ENCODE results near the gene DYNLL1. TPM values are rescaled to one million over a fixed set of nuclear protein-coding genes. Genes with fewer than 3 reads are reported as not detected.

Gene DYNLL1
- total and polyA plus RNA-seq, 2 of the 13 experiments (the other 11 are each of a cell fraction or from before 2014, with no cell fraction given) = 271 to 294 TPM

- TF ChIP-seq, protein P1, sequence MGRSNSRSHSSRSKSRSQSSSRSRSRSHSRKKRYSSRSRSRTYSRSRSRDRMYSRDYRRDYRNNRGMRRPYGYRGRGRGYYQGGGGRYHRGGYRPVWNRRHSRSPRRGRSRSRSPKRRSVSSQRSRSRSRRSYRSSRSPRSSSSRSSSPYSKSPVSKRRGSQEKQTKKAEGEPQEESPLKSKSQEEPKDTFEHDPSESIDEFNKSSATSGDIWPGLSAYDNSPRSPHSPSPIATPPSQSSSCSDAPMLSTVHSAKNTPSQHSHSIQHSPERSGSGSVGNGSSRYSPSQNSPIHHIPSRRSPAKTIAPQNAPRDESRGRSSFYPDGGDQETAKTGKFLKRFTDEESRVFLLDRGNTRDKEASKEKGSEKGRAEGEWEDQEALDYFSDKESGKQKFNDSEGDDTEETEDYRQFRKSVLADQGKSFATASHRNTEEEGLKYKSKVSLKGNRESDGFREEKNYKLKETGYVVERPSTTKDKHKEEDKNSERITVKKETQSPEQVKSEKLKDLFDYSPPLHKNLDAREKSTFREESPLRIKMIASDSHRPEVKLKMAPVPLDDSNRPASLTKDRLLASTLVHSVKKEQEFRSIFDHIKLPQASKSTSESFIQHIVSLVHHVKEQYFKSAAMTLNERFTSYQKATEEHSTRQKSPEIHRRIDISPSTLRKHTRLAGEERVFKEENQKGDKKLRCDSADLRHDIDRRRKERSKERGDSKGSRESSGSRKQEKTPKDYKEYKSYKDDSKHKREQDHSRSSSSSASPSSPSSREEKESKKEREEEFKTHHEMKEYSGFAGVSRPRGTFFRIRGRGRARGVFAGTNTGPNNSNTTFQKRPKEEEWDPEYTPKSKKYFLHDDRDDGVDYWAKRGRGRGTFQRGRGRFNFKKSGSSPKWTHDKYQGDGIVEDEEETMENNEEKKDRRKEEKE (IDR thresholded peaks at IDR 0.05) = no peak
- TF ChIP-seq ZNF629 (CRISPR knock-in tag; conservative IDR thresholded peaks at IDR 0.05) = no peak
- TF ChIP-seq, protein P2, sequence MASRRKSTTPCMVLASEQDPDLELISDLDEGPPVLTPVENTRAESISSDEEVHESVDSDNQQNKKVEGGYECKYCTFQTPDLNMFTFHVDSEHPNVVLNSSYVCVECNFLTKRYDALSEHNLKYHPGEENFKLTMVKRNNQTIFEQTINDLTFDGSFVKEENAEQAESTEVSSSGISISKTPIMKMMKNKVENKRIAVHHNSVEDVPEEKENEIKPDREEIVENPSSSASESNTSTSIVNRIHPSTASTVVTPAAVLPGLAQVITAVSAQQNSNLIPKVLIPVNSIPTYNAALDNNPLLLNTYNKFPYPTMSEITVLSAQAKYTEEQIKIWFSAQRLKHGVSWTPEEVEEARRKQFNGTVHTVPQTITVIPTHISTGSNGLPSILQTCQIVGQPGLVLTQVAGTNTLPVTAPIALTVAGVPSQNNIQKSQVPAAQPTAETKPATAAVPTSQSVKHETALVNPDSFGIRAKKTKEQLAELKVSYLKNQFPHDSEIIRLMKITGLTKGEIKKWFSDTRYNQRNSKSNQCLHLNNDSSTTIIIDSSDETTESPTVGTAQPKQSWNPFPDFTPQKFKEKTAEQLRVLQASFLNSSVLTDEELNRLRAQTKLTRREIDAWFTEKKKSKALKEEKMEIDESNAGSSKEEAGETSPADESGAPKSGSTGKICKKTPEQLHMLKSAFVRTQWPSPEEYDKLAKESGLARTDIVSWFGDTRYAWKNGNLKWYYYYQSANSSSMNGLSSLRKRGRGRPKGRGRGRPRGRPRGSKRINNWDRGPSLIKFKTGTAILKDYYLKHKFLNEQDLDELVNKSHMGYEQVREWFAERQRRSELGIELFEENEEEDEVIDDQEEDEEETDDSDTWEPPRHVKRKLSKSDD (CRISPR knock-in tag; IDR thresholded peaks at IDR 0.05; ENCODE audit: low read depth) = 0 out of 2 replicates have a peak, but pooled peaks have one; percentile 46
- TF ChIP-seq BRF2 (CRISPR knock-in tag; IDR thresholded peaks at IDR 0.05) = no peak
- TF ChIP-seq KMT2B (CRISPR knock-in tag; IDR thresholded peaks at IDR 0.05) = peak; percentile 65
- TF ChIP-seq HINFP (CRISPR knock-in tag; IDR thresholded peaks at IDR 0.05; ENCODE audit: low read depth) = no peak
- no peak for TF ChIP-seq TP53 (CRISPR knock-in tag; conservative IDR thresholded peaks at IDR 0.05)
- peak; percentile 70; the same call in 1 of the 2 replicates for TF ChIP-seq REPIN1 (CRISPR knock-in tag; IDR thresholded peaks at IDR 0.05; ENCODE audit: borderline replicate concordance, low read depth)
- peak; percentile 61; the same call in 1 of the 2 replicates for TF ChIP-seq ZNF891 (CRISPR knock-in tag; IDR thresholded peaks at IDR 0.05)
- TF ChIP-seq KDM3A (CRISPR knock-in tag; IDR thresholded peaks at IDR 0.05; ENCODE audit: low read depth) = no peak
- peak; percentile 93 for TF ChIP-seq ZNF446 (CRISPR knock-in tag; IDR thresholded peaks at IDR 0.05)
- TF ChIP-seq, protein P3, sequence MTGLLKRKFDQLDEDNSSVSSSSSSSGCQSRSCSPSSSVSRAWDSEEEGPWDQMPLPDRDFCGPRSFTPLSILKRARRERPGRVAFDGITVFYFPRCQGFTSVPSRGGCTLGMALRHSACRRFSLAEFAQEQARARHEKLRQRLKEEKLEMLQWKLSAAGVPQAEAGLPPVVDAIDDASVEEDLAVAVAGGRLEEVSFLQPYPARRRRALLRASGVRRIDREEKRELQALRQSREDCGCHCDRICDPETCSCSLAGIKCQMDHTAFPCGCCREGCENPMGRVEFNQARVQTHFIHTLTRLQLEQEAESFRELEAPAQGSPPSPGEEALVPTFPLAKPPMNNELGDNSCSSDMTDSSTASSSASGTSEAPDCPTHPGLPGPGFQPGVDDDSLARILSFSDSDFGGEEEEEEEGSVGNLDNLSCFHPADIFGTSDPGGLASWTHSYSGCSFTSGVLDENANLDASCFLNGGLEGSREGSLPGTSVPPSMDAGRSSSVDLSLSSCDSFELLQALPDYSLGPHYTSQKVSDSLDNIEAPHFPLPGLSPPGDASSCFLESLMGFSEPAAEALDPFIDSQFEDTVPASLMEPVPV (CRISPR knock-in tag; IDR thresholded peaks at IDR 0.05) = no peak; the same call in 1 of the 2 replicates
- TF ChIP-seq NAIF1 (CRISPR knock-in tag; IDR thresholded peaks at IDR 0.05; ENCODE audit: borderline replicate concordance) = 0 out of 2 replicates have a peak, but pooled peaks have one; percentile 36
- peak; percentile 39; the same call in 1 of the 2 replicates for TF ChIP-seq ZNF350 (CRISPR knock-in tag; IDR thresholded peaks at IDR 0.05; ENCODE audit: borderline replicate concordance, low read depth)
- TF ChIP-seq FOXA1 (IDR thresholded peaks at IDR 0.05) = no peak
- no peak for TF ChIP-seq FOXA1 (CRISPR knock-in tag; IDR thresholded peaks at IDR 0.05)
- peak; percentile 93 for TF ChIP-seq U2AF2 (IDR thresholded peaks at IDR 0.05; ENCODE audit: low read depth, low read length)
- TF ChIP-seq CBX1 (IDR thresholded peaks at IDR 0.05; ENCODE audit: low read depth) = peak; percentile 61
- TF ChIP-seq ZNF781 (CRISPR knock-in tag; IDR thresholded peaks at IDR 0.05; ENCODE audit: borderline replicate concordance, not compliant biosample characterization) = no peak
Observed at GRCh38 chr12:120495731-120496412, at the start of gene DYNLL1 (continued).
